Liver (tissue), 3 donors: ENCODE measurements around the gene TP53AIP1.

Experiments used
- FOXA1 ChIP-seq: IDR thresholded peaks from 2 replicates; pipeline ENCODE4 v1.6.1; 2016; ENCODE audit warnings: antibody characterized with exemption
- JUND ChIP-seq, 2 donors: IDR thresholded peaks; 2 replicates each; pipeline ENCODE4 v1.6.1; 2016; ENCODE audit warnings: antibody characterized with exemption in 2 of 2
- NR2F2 ChIP-seq: IDR thresholded peaks from 2 replicates; pipeline ENCODE4 v1.6.1; 2016; ENCODE audit warnings: antibody characterized with exemption
- RAD21 ChIP-seq, 2 donors: IDR thresholded peaks; 2 replicates each; pipeline ENCODE4 v1.6.1; 2016; ENCODE audit warnings: antibody characterized with exemption in 2 of 2, mild to moderate bottlenecking in 2 of 2
- RXRA ChIP-seq, 2 donors: IDR thresholded peaks; 2 replicates each; pipeline ENCODE4 v1.6.1; 2017 to 2018; ENCODE audit warnings: antibody characterized with exemption in 2 of 2, mild to moderate bottlenecking in 1 of 2
- TAF1 ChIP-seq: conservative IDR thresholded peaks from 2 replicates; pipeline ENCODE4 v1.6.1; 2016; ENCODE audit warnings: antibody characterized with exemption, mild to moderate bottlenecking
- YY1 ChIP-seq: IDR thresholded peaks from 2 replicates; pipeline ENCODE4 v1.6.1; 2016; ENCODE audit warnings: antibody characterized with exemption, mild to moderate bottlenecking
- TF ChIP-seq, protein P1 (sequence below): fragments of 150-350 bp; IDR thresholded peaks from 2 replicates; pipeline ENCODE4 v1.5.1; 2017; ENCODE audit warnings: improper control_type of control experiment, low read depth, low read length; ENCODE audit not compliant: missing input control
- TF ChIP-seq, protein P2 (sequence below): IDR thresholded peaks from 2 replicates; pipeline ENCODE4 v1.6.1; 2016; ENCODE audit warnings: antibody characterized with exemption, mild to moderate bottlenecking
- TF ChIP-seq, protein P3 (sequence below): IDR thresholded peaks from 2 replicates; pipeline ENCODE4 v1.6.1; 2016; ENCODE audit warnings: antibody characterized with exemption
- TF ChIP-seq, protein P4 (sequence below): IDR thresholded peaks from 2 replicates; pipeline ENCODE4 v1.6.1; 2016; ENCODE audit warnings: antibody characterized with exemption
- donor health status: healthy.
- donor health status: healthy.

DNA sequence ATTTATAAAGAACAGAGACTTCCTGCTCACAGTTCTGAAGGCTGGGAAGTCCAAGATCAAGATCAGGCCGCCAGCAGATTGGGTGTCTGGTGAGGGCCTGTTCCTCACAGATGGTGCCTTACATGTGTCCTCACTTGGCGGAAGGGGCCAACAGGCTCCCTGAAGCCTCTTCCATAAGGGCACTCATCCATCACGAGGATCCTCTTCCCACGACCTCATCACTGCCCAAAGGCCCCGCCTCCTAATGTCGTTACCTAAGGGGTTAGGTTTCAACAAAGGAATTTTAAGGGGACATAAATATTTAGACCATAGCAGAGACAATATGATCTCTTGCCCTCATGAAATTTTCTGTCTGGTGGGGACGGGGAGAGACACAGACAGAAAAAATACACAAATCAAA, 18.6 kb downstream of the TP53AIP1 start:
- no peak for TF ChIP-seq JUND (IDR thresholded peaks at IDR 0.05)
- TF ChIP-seq, protein P1, sequence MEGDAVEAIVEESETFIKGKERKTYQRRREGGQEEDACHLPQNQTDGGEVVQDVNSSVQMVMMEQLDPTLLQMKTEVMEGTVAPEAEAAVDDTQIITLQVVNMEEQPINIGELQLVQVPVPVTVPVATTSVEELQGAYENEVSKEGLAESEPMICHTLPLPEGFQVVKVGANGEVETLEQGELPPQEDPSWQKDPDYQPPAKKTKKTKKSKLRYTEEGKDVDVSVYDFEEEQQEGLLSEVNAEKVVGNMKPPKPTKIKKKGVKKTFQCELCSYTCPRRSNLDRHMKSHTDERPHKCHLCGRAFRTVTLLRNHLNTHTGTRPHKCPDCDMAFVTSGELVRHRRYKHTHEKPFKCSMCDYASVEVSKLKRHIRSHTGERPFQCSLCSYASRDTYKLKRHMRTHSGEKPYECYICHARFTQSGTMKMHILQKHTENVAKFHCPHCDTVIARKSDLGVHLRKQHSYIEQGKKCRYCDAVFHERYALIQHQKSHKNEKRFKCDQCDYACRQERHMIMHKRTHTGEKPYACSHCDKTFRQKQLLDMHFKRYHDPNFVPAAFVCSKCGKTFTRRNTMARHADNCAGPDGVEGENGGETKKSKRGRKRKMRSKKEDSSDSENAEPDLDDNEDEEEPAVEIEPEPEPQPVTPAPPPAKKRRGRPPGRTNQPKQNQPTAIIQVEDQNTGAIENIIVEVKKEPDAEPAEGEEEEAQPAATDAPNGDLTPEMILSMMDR, result no peak
- TF ChIP-seq, protein P2, sequence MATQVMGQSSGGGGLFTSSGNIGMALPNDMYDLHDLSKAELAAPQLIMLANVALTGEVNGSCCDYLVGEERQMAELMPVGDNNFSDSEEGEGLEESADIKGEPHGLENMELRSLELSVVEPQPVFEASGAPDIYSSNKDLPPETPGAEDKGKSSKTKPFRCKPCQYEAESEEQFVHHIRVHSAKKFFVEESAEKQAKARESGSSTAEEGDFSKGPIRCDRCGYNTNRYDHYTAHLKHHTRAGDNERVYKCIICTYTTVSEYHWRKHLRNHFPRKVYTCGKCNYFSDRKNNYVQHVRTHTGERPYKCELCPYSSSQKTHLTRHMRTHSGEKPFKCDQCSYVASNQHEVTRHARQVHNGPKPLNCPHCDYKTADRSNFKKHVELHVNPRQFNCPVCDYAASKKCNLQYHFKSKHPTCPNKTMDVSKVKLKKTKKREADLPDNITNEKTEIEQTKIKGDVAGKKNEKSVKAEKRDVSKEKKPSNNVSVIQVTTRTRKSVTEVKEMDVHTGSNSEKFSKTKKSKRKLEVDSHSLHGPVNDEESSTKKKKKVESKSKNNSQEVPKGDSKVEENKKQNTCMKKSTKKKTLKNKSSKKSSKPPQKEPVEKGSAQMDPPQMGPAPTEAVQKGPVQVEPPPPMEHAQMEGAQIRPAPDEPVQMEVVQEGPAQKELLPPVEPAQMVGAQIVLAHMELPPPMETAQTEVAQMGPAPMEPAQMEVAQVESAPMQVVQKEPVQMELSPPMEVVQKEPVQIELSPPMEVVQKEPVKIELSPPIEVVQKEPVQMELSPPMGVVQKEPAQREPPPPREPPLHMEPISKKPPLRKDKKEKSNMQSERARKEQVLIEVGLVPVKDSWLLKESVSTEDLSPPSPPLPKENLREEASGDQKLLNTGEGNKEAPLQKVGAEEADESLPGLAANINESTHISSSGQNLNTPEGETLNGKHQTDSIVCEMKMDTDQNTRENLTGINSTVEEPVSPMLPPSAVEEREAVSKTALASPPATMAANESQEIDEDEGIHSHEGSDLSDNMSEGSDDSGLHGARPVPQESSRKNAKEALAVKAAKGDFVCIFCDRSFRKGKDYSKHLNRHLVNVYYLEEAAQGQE, result no peak
- TF ChIP-seq RAD21 (IDR thresholded peaks at IDR 0.05), result no peak
- TF ChIP-seq, protein P3, sequence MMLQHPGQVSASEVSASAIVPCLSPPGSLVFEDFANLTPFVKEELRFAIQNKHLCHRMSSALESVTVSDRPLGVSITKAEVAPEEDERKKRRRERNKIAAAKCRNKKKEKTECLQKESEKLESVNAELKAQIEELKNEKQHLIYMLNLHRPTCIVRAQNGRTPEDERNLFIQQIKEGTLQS, result no peak
- TF ChIP-seq YY1, result no peak
- TF ChIP-seq TAF1, result no peak
- TF ChIP-seq, protein P4, sequence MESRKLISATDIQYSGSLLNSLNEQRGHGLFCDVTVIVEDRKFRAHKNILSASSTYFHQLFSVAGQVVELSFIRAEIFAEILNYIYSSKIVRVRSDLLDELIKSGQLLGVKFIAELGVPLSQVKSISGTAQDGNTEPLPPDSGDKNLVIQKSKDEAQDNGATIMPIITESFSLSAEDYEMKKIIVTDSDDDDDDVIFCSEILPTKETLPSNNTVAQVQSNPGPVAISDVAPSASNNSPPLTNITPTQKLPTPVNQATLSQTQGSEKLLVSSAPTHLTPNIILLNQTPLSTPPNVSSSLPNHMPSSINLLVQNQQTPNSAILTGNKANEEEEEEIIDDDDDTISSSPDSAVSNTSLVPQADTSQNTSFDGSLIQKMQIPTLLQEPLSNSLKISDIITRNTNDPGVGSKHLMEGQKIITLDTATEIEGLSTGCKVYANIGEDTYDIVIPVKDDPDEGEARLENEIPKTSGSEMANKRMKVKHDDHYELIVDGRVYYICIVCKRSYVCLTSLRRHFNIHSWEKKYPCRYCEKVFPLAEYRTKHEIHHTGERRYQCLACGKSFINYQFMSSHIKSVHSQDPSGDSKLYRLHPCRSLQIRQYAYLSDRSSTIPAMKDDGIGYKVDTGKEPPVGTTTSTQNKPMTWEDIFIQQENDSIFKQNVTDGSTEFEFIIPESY, result no peak
- TF ChIP-seq RXRA (IDR thresholded peaks at IDR 0.05), result no peak
- no peak for TF ChIP-seq NR2F2
- TF ChIP-seq FOXA1, result no peak
